ENCODE data around the gene CYYR1. TPM values are rescaled to one million over a fixed set of nuclear protein-coding genes. Genes with fewer than 3 reads are reported as not detected.

The CYYR1 gene
- total RNA-seq, 1 experiment from 2014 or later = not detected

DNA sequence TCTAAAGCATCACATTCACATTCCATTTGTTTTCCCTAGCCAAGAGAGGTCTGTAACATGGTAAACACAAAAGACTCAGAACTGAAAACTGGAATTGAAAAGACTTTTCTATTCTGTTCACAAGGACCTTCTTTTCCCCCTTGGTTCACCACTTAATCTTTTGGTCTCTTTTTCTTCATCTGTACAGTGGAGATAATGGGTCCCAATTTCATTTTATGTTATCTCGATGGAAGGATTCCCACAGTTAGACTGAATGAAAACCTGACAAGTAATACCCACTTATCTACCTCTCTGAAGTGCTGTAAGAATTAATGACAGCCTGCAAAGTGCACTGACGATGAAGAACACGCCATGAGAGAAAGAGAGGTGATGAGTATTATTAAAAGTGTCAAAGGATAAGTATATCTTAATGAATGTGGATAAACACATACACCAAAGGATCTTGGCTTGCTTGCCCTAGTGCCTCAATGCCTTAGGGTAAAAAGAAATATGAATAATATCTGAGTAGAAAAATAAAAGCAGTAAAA, 71.5 kb downstream of the CYYR1 start:
- Histone ChIP-seq H3K4me3 (ENCODE audit: low read depth, low read length) (no peak overlapping the region), H3K9me3 (no peaks in the 10 kb centered on the region), H3K27me3 (replicated peaks; ENCODE audit: control insufficient read depth, insufficient read depth, low read length) (no peaks in the 10 kb centered on the region), H3K36me3 (ENCODE audit: control insufficient read depth, insufficient read depth, low read length) (no peaks in the 10 kb centered on the region), H3K4me1 (no peaks in the 10 kb centered on the region)
- TF ChIP-seq, protein P1, sequence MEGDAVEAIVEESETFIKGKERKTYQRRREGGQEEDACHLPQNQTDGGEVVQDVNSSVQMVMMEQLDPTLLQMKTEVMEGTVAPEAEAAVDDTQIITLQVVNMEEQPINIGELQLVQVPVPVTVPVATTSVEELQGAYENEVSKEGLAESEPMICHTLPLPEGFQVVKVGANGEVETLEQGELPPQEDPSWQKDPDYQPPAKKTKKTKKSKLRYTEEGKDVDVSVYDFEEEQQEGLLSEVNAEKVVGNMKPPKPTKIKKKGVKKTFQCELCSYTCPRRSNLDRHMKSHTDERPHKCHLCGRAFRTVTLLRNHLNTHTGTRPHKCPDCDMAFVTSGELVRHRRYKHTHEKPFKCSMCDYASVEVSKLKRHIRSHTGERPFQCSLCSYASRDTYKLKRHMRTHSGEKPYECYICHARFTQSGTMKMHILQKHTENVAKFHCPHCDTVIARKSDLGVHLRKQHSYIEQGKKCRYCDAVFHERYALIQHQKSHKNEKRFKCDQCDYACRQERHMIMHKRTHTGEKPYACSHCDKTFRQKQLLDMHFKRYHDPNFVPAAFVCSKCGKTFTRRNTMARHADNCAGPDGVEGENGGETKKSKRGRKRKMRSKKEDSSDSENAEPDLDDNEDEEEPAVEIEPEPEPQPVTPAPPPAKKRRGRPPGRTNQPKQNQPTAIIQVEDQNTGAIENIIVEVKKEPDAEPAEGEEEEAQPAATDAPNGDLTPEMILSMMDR (IDR thresholded peaks at IDR 0.05; ENCODE audit: insufficient read depth in 1 of 2, low read depth in 1 of 2, low read length in 1 of 2, severe bottlenecking in 1 of 2, unreplicated experiment in 1 of 2) = no peak
- BruUV-seq (replicated peaks) = no TSS peak
- Mint-ChIP-seq H3K36me3 (ENCODE audit: insufficient read depth, unreplicated experiment) (no peaks in the 10 kb centered on the region), H3K4me1 (ENCODE audit: low read depth, unreplicated experiment) (no peaks in the 10 kb centered on the region), H3K9me3 (ENCODE audit: unreplicated experiment) (peaks cover 23% of the 10 kb centered on the region), H3K4me3 (ENCODE audit: unreplicated experiment) (no peak overlapping the region), H3K27me3 (ENCODE audit: insufficient read depth, unreplicated experiment) (no peaks in the 10 kb centered on the region), H3K27ac (ENCODE audit: unreplicated experiment) (no peak overlapping the region)
- intact Hi-C loops (cut with micrococcal nuclease; ENCODE audit: unreplicated experiment) = no loop called here
- CTCF ChIA-PET = no interaction called here
- POLR2A ChIA-PET = no interaction called here
- no peak for DNase-seq

DNA sequence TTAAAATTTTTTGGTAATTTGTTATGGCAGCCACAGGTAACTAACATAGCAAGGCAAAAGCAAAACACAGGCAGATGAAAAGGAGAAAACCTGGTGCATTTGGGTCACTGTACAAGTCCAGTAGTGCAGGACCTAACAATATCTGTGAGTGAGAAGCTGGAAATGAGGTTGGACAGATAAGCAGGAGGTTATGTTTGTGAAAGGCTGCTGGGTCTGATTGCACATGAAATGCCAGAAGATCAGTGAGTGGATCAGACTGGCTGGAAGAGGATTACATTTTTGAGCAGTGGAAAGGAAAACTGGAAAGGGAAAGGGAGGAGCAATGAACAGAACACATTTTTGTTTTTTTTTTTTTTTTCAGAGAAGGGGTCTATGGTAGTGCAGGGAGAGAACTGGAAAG, 73.6 kb downstream of the CYYR1 start:
- POLR2A ChIA-PET = no interaction called here
- Histone ChIP-seq H3K27me3 (replicated peaks; ENCODE audit: control insufficient read depth, insufficient read depth, low read length) (no peaks in the 10 kb centered on the region), H3K4me3 (ENCODE audit: low read depth, low read length) (no peak overlapping the region), H3K36me3 (ENCODE audit: control insufficient read depth, insufficient read depth, low read length) (no peaks in the 10 kb centered on the region), H3K9me3 (no peaks in the 10 kb centered on the region; the same call in 1 of the 2 replicates), H3K4me1 (no peaks in the 10 kb centered on the region)
- peaks cover 23% of the 10 kb centered on the region for H3K9me3 Mint-ChIP-seq (ENCODE audit: unreplicated experiment)
- intact Hi-C loops (cut with micrococcal nuclease; ENCODE audit: unreplicated experiment) = no loop called here
- H3K4me1 Mint-ChIP-seq (ENCODE audit: low read depth, unreplicated experiment) = no peaks in the 10 kb centered on the region
- no peak overlapping the region for H3K27ac Mint-ChIP-seq (ENCODE audit: unreplicated experiment)
- CTCF ChIA-PET = no interaction called here
- no TSS peak for BruUV-seq (replicated peaks)
- H3K4me3 Mint-ChIP-seq (ENCODE audit: unreplicated experiment) = no peak overlapping the region
- H3K36me3 Mint-ChIP-seq (ENCODE audit: insufficient read depth, unreplicated experiment) = no peaks in the 10 kb centered on the region
- H3K27me3 Mint-ChIP-seq (ENCODE audit: insufficient read depth, unreplicated experiment) = no peaks in the 10 kb centered on the region
- TF ChIP-seq, protein P1 (IDR thresholded peaks at IDR 0.05; ENCODE audit: insufficient read depth in 1 of 2, low read depth in 1 of 2, low read length in 1 of 2, severe bottlenecking in 1 of 2, unreplicated experiment in 1 of 2) = no peak
- no peak for DNase-seq

DNA sequence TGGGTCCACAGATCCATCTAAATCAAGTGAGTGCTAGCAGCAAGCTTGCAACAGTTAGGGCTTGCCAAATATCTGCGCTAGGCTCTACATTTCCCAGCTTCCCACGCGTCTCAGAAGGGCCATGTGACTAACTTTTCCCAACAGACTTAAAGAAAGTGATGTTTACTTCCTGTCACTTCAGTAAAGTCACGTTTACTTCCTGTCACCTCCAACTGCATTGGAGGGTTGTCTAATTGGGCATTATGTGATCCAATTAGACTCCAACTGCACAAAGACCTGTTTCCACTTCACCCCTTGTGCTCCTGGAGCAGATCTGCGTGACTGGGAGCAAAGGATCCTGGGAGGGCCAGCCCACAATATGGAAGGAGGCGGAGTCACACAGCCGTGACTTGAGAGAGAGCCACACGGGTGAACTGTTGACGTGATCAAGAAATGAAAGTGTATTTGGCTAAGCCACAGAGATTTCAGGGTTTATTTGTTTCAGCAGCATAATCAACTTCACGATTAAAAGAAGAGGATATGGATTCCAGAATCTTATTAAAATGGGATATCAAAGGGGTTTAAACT, 77.7 kb downstream of the CYYR1 start:
- Histone ChIP-seq H3K4me3 (ENCODE audit: low read depth, low read length) (no peak overlapping the region), H3K4me1 (no peaks in the 10 kb centered on the region), H3K27me3 (replicated peaks; ENCODE audit: control insufficient read depth, insufficient read depth, low read length) (no peaks in the 10 kb centered on the region), H3K9me3 (no peaks in the 10 kb centered on the region; the same call in 1 of the 2 replicates), H3K36me3 (ENCODE audit: control insufficient read depth, insufficient read depth, low read length) (no peaks in the 10 kb centered on the region)
- Mint-ChIP-seq H3K9me3 (ENCODE audit: unreplicated experiment) (peaks cover 23% of the 10 kb centered on the region), H3K27me3 (ENCODE audit: insufficient read depth, unreplicated experiment) (no peaks in the 10 kb centered on the region), H3K27ac (ENCODE audit: unreplicated experiment) (no peak overlapping the region), H3K36me3 (ENCODE audit: insufficient read depth, unreplicated experiment) (no peaks in the 10 kb centered on the region), H3K4me3 (ENCODE audit: unreplicated experiment) (peak overlapping the region; percentile 52), H3K4me1 (ENCODE audit: low read depth, unreplicated experiment) (no peaks in the 10 kb centered on the region)
- no TSS peak for BruUV-seq (replicated peaks)
- DNase-seq = peak in 1 of 2 experiments; percentile 1
- intact Hi-C loops (cut with micrococcal nuclease; ENCODE audit: unreplicated experiment) = no loop called here
- TF ChIP-seq, protein P1 (IDR thresholded peaks at IDR 0.05; ENCODE audit: insufficient read depth in 1 of 2, low read depth in 1 of 2, low read length in 1 of 2, severe bottlenecking in 1 of 2, unreplicated experiment in 1 of 2) = no peak
- POLR2A ChIA-PET = no interaction called here
- CTCF ChIA-PET = no interaction called here
